ENCODE results near the gene COLEC11. TPM values are rescaled to one million over a fixed set of nuclear protein-coding genes. Genes with fewer than 3 reads are reported as not detected.

Gene COLEC11
- total and polyA plus RNA-seq, 2 experiments from 2014 or later: 21.5 to 22.6 TPM

DNA sequence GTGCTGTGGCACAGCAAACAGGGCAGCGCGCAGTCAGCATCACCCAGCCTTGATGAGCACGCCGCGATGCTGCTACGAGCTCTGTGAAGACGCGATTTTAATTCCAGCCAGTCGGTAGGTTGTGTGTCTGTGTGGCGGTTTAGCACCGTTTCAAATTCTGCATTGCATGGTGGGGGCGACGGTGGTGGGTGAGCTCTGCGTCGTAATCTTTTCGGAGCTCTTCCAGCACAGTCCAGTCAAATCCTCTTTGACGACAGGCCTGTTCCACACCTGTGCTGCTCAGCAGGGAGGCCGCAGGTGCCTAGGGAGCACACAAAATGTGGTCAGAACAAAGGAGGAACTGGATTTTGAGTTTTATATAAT lies 71.7 kb downstream of the COLEC11 start:
- TF ChIP-seq CTCF (IDR thresholded peaks at IDR 0.05; ENCODE audit: poor library complexity): no peak
- TF ChIP-seq EZH2phosphoT487 (IDR thresholded peaks at IDR 0.05; ENCODE audit: low read depth, severe bottlenecking, unreplicated experiment): no peak
- no peak for TF ChIP-seq EZH2 (IDR thresholded peaks at IDR 0.05; ENCODE audit: borderline replicate concordance)
- no peak overlapping the region for H3K4me3 ChIP-seq
- H2AFZ ChIP-seq: no peak overlapping the region
- no peak overlapping the region for H3K27ac ChIP-seq
- no peaks in the 10 kb centered on the region for H3K9me3 ChIP-seq (ENCODE audit: low read depth)
- 96% methylated on average over 18 of the region's 18 CpGs for WGBS (ENCODE audit: low lambda C conversion rate, missing lambda C conversion rate)
- H3K4me1 ChIP-seq (ENCODE audit: insufficient read depth): no peaks in the 10 kb centered on the region
- no peaks in the 10 kb centered on the region for H3K36me3 ChIP-seq (replicated peaks; ENCODE audit: insufficient read depth, low read depth)
- no peaks in the 10 kb centered on the region for H3K79me2 ChIP-seq
- DNase-seq (ENCODE audit: low spot score): no peak
- no peak overlapping the region for H3K4me2 ChIP-seq
- H4K20me1 ChIP-seq (ENCODE audit: insufficient read depth, poor library complexity, severe bottlenecking): no peaks in the 10 kb centered on the region
- H3K9me2 ChIP-seq (replicated peaks; ENCODE audit: insufficient read depth): no peaks in the 10 kb centered on the region
- H3K27me3 ChIP-seq: no peaks in the 10 kb centered on the region

GRCh38 chr2:3667151-3667631 lies 72.3 kb downstream of the COLEC11 start:
- Histone ChIP-seq H2AFZ (no peak overlapping the region), H3K27ac (no peak overlapping the region), H3K27me3 (no peaks in the 10 kb centered on the region), H3K4me3 (no peak overlapping the region), H4K20me1 (ENCODE audit: insufficient read depth, poor library complexity, severe bottlenecking) (no peaks in the 10 kb centered on the region), H3K4me1 (ENCODE audit: insufficient read depth) (no peaks in the 10 kb centered on the region), H3K79me2 (no peaks in the 10 kb centered on the region), H3K9me2 (replicated peaks; ENCODE audit: insufficient read depth) (no peaks in the 10 kb centered on the region), H3K36me3 (replicated peaks; ENCODE audit: insufficient read depth, low read depth) (no peaks in the 10 kb centered on the region), H3K4me2 (no peak overlapping the region), H3K9me3 (ENCODE audit: low read depth) (no peaks in the 10 kb centered on the region)
- 87% methylated on average over 23 of the region's 23 CpGs for WGBS (ENCODE audit: low lambda C conversion rate, missing lambda C conversion rate)
- DNase-seq (ENCODE audit: low spot score): no peak
- TF ChIP-seq EZH2phosphoT487 (IDR thresholded peaks at IDR 0.05; ENCODE audit: low read depth, severe bottlenecking, unreplicated experiment) (no peak), CTCF (IDR thresholded peaks at IDR 0.05; ENCODE audit: poor library complexity) (no peak), EZH2 (IDR thresholded peaks at IDR 0.05; ENCODE audit: borderline replicate concordance) (no peak)

DNA sequence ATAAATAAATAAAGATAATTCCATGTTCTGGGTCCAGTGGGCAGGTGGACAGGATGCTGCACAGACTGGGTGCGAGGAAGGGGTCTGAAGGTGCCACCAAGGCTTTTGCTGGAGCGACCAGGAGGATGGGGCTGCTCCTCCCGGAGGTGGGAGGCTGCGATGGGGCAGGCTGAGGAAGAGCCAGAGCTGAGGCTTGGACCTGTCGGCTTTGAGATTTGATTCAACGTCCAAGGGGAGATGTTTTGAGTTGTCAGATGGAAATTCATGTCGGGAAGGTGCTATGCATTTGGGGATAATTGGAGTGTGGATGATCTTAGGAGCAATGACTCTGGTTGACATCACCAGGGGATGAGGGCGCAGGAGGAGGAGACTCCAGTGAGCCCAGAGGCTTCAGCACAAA lies 74.7 kb downstream of the COLEC11 start:
- TF ChIP-seq EZH2 (IDR thresholded peaks at IDR 0.05; ENCODE audit: borderline replicate concordance): no peak
- TF ChIP-seq CTCF (IDR thresholded peaks at IDR 0.05; ENCODE audit: poor library complexity): no peak
- no peak for TF ChIP-seq EZH2phosphoT487 (IDR thresholded peaks at IDR 0.05; ENCODE audit: low read depth, severe bottlenecking, unreplicated experiment)
- Histone ChIP-seq H3K27me3 (no peaks in the 10 kb centered on the region), H4K20me1 (ENCODE audit: insufficient read depth, poor library complexity, severe bottlenecking) (no peaks in the 10 kb centered on the region), H3K4me1 (ENCODE audit: insufficient read depth) (no peaks in the 10 kb centered on the region), H2AFZ (no peak overlapping the region), H3K79me2 (no peaks in the 10 kb centered on the region), H3K4me2 (no peak overlapping the region), H3K9me2 (replicated peaks; ENCODE audit: insufficient read depth) (no peaks in the 10 kb centered on the region), H3K36me3 (replicated peaks; ENCODE audit: insufficient read depth, low read depth) (no peaks in the 10 kb centered on the region), H3K9me3 (ENCODE audit: low read depth) (no peaks in the 10 kb centered on the region), H3K27ac (no peak overlapping the region), H3K4me3 (no peak overlapping the region)
- no peak for DNase-seq (ENCODE audit: low spot score)
- 89% methylated on average over 8 of the region's 8 CpGs for WGBS (ENCODE audit: low lambda C conversion rate, missing lambda C conversion rate)

DNA sequence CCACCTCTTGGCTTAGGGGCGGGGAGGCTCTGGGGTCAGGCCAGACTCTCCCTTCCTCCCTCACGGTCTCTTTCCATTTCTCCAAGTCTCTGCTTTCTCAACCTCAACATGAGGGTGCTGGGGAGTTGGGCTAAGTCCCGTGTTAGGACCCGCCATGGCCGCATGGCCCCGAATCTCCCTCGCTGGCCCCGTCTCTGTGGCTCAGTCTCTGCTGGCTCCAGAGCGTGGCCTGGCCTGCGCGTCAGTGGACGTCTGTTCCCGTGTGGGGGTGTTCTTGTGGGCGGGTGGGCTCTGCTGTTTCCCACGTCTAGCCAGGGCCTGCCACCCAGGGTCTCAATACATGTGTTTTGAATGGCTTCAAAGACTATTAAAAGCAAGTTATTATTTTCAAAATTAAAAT lies 75.5 kb downstream of the COLEC11 start:
- no peak overlapping the region for H3K4me2 ChIP-seq
- 94% methylated on average over 15 of the region's 15 CpGs for WGBS (ENCODE audit: low lambda C conversion rate, missing lambda C conversion rate)
- no peak overlapping the region for H3K4me3 ChIP-seq
- H3K27ac ChIP-seq: no peak overlapping the region
- H3K27me3 ChIP-seq: no peaks in the 10 kb centered on the region
- no peaks in the 10 kb centered on the region for H3K36me3 ChIP-seq (replicated peaks; ENCODE audit: insufficient read depth, low read depth)
- H3K9me3 ChIP-seq (ENCODE audit: low read depth): no peaks in the 10 kb centered on the region
- no peaks in the 10 kb centered on the region for H3K9me2 ChIP-seq (replicated peaks; ENCODE audit: insufficient read depth)
- H4K20me1 ChIP-seq (ENCODE audit: insufficient read depth, poor library complexity, severe bottlenecking): no peaks in the 10 kb centered on the region
- no peak for DNase-seq (ENCODE audit: low spot score)
- H2AFZ ChIP-seq: no peak overlapping the region
- no peaks in the 10 kb centered on the region for H3K4me1 ChIP-seq (ENCODE audit: insufficient read depth)
- TF ChIP-seq EZH2 (IDR thresholded peaks at IDR 0.05; ENCODE audit: borderline replicate concordance) (no peak), EZH2phosphoT487 (IDR thresholded peaks at IDR 0.05; ENCODE audit: low read depth, severe bottlenecking, unreplicated experiment) (no peak), CTCF (IDR thresholded peaks at IDR 0.05; ENCODE audit: poor library complexity) (no peak)
- H3K79me2 ChIP-seq: no peaks in the 10 kb centered on the region

Data from hepatocyte (in vitro differentiated cells).